Endothelial cell of umbilical vein (primary cell): ENCODE measurements around the gene PTPRD. TPM values are rescaled to one million over a fixed set of nuclear protein-coding genes. Genes with fewer than 3 reads are reported as not detected.

ENCODE experiments used
- BruUV-seq: library from RNA; stranded (reverse); fragments of 400-500 nt; replicated peaks from 2 replicates; lab custom pipeline; 2021; lab: Mats Ljungman, UMichigan
- CTCF ChIA-PET: fragments of 300-600, 350-600 bp; sonication (Branson Sonifier 250); formaldehyde crosslinking; loops from one replicate; lab custom pipeline; 2021; ENCODE audit warnings: antibody characterized with exemption, inconsistent platforms; lab: Charles Lee
- POLR2A ChIA-PET: fragments of 300-600, 350-600 bp; sonication (Branson Sonifier 250); formaldehyde crosslinking; loops from one replicate; lab custom pipeline; 2021; ENCODE audit warnings: antibody characterized with exemption, inconsistent platforms; lab: Charles Lee
- DNase-seq: peaks from one replicate; pipeline ENCODE4 v3.0.0-alpha.2; 2011; ENCODE audit warnings: low read depth, low spot score
- FAIRE-seq: peaks from 2 replicates; lab custom pipeline; 2011; peaks lifted over from hg19 to GRCh38; lab: Jason Lieb, UNC
- H2AFZ ChIP-seq: 2 replicates; pipeline ENCODE4 v1.6.0; 2012; ENCODE audit warnings: low read depth, low read length, control low read depth, inconsistent platforms
- H3K27ac ChIP-seq: 2 replicates; pipeline ENCODE4 v1.5.1; 2011; ENCODE audit warnings: low read depth, mild to moderate bottlenecking, control low read depth, low read length, moderate library complexity; ENCODE audit not compliant: insufficient read depth
- H3K27me3 ChIP-seq, 2 experiments: 2 replicates each; pipeline versions ENCODE4 v1.6.0 to v1.6.1; 2011; ENCODE audit warnings: low read length in 2 of 2, mixed read lengths in 1 of 2; ENCODE audit not compliant: control insufficient read depth in 2 of 2, insufficient read depth in 2 of 2
- H3K36me3 ChIP-seq, 2 experiments: 2 replicates in 1 of 2; 3 replicates in 1 of 2; pipeline ENCODE4 v1.5.1; 2011; ENCODE audit warnings: low read length in 2 of 2, mild to moderate bottlenecking in 1 of 2, moderate library complexity in 1 of 2; ENCODE audit not compliant: control insufficient read depth in 2 of 2, insufficient read depth in 2 of 2; ENCODE audit errors: extremely low read depth in 1 of 2
- H3K4me1 ChIP-seq: 3 replicates; pipeline ENCODE4 v1.5.1; 2011; ENCODE audit warnings: mild to moderate bottlenecking, low read length; ENCODE audit not compliant: control insufficient read depth, insufficient read depth; ENCODE audit errors: extremely low read depth
- H3K4me2 ChIP-seq: 2 replicates; pipeline ENCODE4 v1.6.1; 2011; ENCODE audit warnings: low read length, control low read depth, mixed read lengths; ENCODE audit not compliant: insufficient read depth
- H3K4me3 ChIP-seq, 3 experiments: fragments of 200-600 bp in 1 of 3; sonication (generic), shearing (Covaris generic) in 1 of 3; replicated peaks in 1 of 3; 2 replicates each; pipeline ENCODE4 v1.5.1; 2011 to 2016; ENCODE audit warnings: control low read depth in 3 of 3, low read length in 3 of 3, mild to moderate bottlenecking in 2 of 3, inconsistent platforms in 1 of 3, low read depth in 1 of 3, moderate library complexity in 1 of 3; ENCODE audit not compliant: insufficient read depth in 1 of 3
- H3K79me2 ChIP-seq: 2 replicates; pipeline ENCODE4 v1.6.0; 2012; ENCODE audit warnings: low read length, inconsistent platforms; ENCODE audit not compliant: control insufficient read depth, insufficient read depth
- H3K9ac ChIP-seq: replicated peaks from 2 replicates; pipeline ENCODE3; 2011; ENCODE audit warnings: low read length, control low read depth; ENCODE audit not compliant: insufficient read depth; ENCODE audit errors: extremely low read depth
- H3K9me1 ChIP-seq: replicated peaks from 3 replicates; pipeline ENCODE4 v1.6.0; 2011; ENCODE audit warnings: mild to moderate bottlenecking, low read length; ENCODE audit not compliant: control insufficient read depth, insufficient read depth; ENCODE audit errors: extremely low read depth
- H3K9me3 ChIP-seq: replicated peaks from 2 replicates; pipeline ENCODE4 v1.5.1; 2012; ENCODE audit warnings: low read length, inconsistent platforms; ENCODE audit not compliant: control insufficient read depth, insufficient read depth
- H4K20me1 ChIP-seq: replicated peaks from 2 replicates; pipeline ENCODE3; 2011; ENCODE audit warnings: mild to moderate bottlenecking, low read length; ENCODE audit not compliant: control insufficient read depth, insufficient read depth; ENCODE audit errors: extremely low read depth
- EZH2 ChIP-seq: IDR thresholded peaks from 2 replicates; pipeline ENCODE4 v1.6.1; 2012; ENCODE audit warnings: borderline replicate concordance, low read depth, mild to moderate bottlenecking, moderate library complexity, low read length, inconsistent platforms; ENCODE audit not compliant: severe bottlenecking
- FOS ChIP-seq: IDR thresholded peaks from 2 replicates; pipeline ENCODE4 v1.6.1; 2011; ENCODE audit warnings: mild to moderate bottlenecking, low read length, moderate library complexity, borderline replicate concordance; ENCODE audit not compliant: insufficient read depth
- GATA2 ChIP-seq: IDR thresholded peaks from 2 replicates; pipeline ENCODE4 v1.7.0; 2011; ENCODE audit warnings: low read depth, mild to moderate bottlenecking, moderate library complexity, mixed read lengths, low read length; ENCODE audit not compliant: insufficient read length, insufficient read depth
- JUN ChIP-seq: IDR thresholded peaks from 2 replicates; pipeline ENCODE4 v1.6.1; 2011; ENCODE audit warnings: borderline replicate concordance, low read depth; ENCODE audit not compliant: insufficient read length, insufficient read depth
- MYC ChIP-seq: IDR thresholded peaks from one replicate; pipeline ENCODE4 v1.6.1; 2011; ENCODE audit warnings: mild to moderate bottlenecking, low read depth, low read length
- POLR2A ChIP-seq: IDR thresholded peaks from 2 replicates; pipeline ENCODE4 v1.6.1; 2012; ENCODE audit warnings: low read depth, mild to moderate bottlenecking, control low read depth, low read length
- POLR2AphosphoS5 ChIP-seq: IDR thresholded peaks from 2 replicates; pipeline ENCODE4 v1.6.1; 2012; ENCODE audit warnings: low read depth, mild to moderate bottlenecking, control low read depth, low read length, moderate library complexity; ENCODE audit not compliant: insufficient read depth
- dilution Hi-C: fragments of 300-500 bp; cut with MboI; formaldehyde crosslinking; loops from one replicate; pipeline ENCODE4 v1.15.0; 2019; ENCODE audit warnings: low sequenced_read_pairs; ENCODE audit not compliant: extremely low pct_ligation_motif_present
- intact Hi-C: fragments of 100-400 bp; cut with micrococcal nuclease; formaldehyde crosslinking; loops from one replicate; pipeline ENCODE4 v1.10.0; 2022
- polyA plus RNA-seq, 4 experiments: library from polyadenylated mRNA; depleted of rRNA in 3 of 4; stranded (reverse) in 3 of 4; unstranded in 1 of 4; fragments of >200 nt; gene quantifications; 2 replicates each; pipeline versions ENCODE4 v1.2.1 to v1.2.3, GENCODE V29; 2011 to 2012; ENCODE audit warnings: missing spikeins in 1 of 4
- total RNA-seq: library from RNA; stranded (reverse); gene quantifications from 2 replicates; pipeline ENCODE4 v1.2.3, GENCODE V29; 2021
- TF ChIP-seq, protein P1 (sequence below): IDR thresholded peaks from 2 replicates; pipeline ENCODE4 v1.6.1; 2011; ENCODE audit not compliant: insufficient read depth, insufficient read length
- TF ChIP-seq, protein P2 (sequence below), 2 donors: IDR thresholded peaks; 1 replicate in 1 of 2; 2 replicates in 1 of 2; pipeline ENCODE4 v1.5.1; 2011; ENCODE audit warnings: low read length in 2 of 2, mild to moderate bottlenecking in 2 of 2, moderate library complexity in 2 of 2, control low read depth in 1 of 2, inconsistent platforms in 1 of 2, low read depth in 1 of 2; ENCODE audit not compliant: insufficient read depth in 1 of 2; ENCODE audit errors: extremely low read depth in 1 of 2

Gene PTPRD
- total and polyA plus RNA-seq, 2 donors (not counting 3 experiments of a cell fraction or from before 2014, with no cell fraction given) = 5.5 to 5.7 TPM

DNA sequence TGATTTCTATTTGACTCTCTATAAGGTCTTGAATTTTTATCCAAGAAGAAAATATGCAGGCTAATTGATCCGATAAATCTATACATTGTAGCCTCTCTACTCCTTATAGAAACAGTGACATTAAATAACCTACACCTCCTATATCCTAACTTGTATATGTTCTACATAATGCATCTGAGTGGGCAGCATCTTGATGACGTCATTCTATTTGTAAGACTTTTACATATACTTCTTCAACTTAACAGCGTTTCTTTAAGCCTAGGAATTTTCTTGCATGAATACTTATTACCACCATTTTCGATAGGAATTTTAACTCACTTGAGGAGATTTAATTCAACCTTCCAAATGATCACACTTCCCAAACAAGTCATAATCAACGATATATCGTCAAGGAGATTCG lies 869.0 kb downstream of the PTPRD start:
- Histone ChIP-seq H3K4me1 (peaks cover 25% of the 10 kb centered on the region), H2AFZ (no peak overlapping the region), H3K4me2 (no peak overlapping the region), H3K79me2 (no peaks in the 10 kb centered on the region), H3K9ac (no peak overlapping the region), H3K27me3 (no peaks in the 10 kb centered on the region), H3K4me3 (no peak overlapping the region), H3K36me3 (no peaks in the 10 kb centered on the region), H3K9me3 (no peaks in the 10 kb centered on the region), H3K27ac (no peak overlapping the region), H3K9me1 (no peaks in the 10 kb centered on the region), H4K20me1 (no peaks in the 10 kb centered on the region)
- intact Hi-C loops (no loop called here), dilution Hi-C loops (no loop called here)
- no TSS peak for BruUV-seq
- POLR2A ChIA-PET = no interaction called here
- TF ChIP-seq FOS = no peak
- TF ChIP-seq EZH2 = no peak
- no peak for TF ChIP-seq POLR2A
- TF ChIP-seq GATA2 = no peak
- TF ChIP-seq, protein P1, sequence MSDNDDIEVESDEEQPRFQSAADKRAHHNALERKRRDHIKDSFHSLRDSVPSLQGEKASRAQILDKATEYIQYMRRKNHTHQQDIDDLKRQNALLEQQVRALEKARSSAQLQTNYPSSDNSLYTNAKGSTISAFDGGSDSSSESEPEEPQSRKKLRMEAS = no peak
- no peak for TF ChIP-seq MYC
- TF ChIP-seq JUN = no peak
- TF ChIP-seq, protein P2, sequence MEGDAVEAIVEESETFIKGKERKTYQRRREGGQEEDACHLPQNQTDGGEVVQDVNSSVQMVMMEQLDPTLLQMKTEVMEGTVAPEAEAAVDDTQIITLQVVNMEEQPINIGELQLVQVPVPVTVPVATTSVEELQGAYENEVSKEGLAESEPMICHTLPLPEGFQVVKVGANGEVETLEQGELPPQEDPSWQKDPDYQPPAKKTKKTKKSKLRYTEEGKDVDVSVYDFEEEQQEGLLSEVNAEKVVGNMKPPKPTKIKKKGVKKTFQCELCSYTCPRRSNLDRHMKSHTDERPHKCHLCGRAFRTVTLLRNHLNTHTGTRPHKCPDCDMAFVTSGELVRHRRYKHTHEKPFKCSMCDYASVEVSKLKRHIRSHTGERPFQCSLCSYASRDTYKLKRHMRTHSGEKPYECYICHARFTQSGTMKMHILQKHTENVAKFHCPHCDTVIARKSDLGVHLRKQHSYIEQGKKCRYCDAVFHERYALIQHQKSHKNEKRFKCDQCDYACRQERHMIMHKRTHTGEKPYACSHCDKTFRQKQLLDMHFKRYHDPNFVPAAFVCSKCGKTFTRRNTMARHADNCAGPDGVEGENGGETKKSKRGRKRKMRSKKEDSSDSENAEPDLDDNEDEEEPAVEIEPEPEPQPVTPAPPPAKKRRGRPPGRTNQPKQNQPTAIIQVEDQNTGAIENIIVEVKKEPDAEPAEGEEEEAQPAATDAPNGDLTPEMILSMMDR (IDR thresholded peaks at IDR 0.05; ENCODE audit: extremely low read depth in 1 of 2, insufficient read depth in 1 of 2, low read depth in 1 of 2, low read length in 2 of 2) = no peak
- TF ChIP-seq POLR2AphosphoS5 = no peak
- DNase-seq = no peak
- FAIRE-seq = no peak
- CTCF ChIA-PET = no interaction called here
